Measurements from ENCODE around the gene ANO4.
"Not testable (repeated sequence)": the region's sequence is repeated elsewhere in the genome, so short reads cannot be mapped to it uniquely, and the experiment has no call there.

The ANO4 gene

DNA sequence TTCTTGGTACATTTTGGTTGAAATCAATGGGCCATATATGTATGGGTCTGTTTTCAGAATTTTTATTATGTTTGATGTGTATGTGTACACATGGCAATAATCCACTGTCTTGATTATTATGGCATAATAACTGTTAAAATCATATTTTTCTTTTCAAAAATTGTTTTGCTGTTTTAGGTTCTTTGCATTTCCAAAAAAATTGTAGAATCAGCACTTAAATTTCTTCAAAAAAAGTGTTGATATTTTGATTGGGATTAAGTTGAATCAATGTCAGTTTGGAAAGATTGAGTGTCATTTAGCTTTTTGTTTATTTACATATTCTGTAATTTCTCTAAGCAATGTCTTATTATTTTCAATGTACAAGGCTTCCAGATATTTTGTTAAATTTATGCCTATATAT, 261.4 kb downstream of the ANO4 start:
- no peak overlapping the region for H3K4me2 ChIP-seq (ENCODE audit: insufficient read depth, low read length, poor library complexity, severe bottlenecking)
- no peak overlapping the region for H4K8ac ChIP-seq (ENCODE audit: low read depth, low read length)
- H3K23ac ChIP-seq (ENCODE audit: low read depth, low read length, poor library complexity) = no peak overlapping the region
- H3K4me1 ChIP-seq (ENCODE audit: control insufficient read depth in 2 of 2, insufficient read depth in 1 of 2, low read depth in 1 of 2, low read length in 2 of 2) = no peaks in the 10 kb centered on the region
- no peak overlapping the region for H3K27ac ChIP-seq (replicated peaks; ENCODE audit: low read length)
- H3K9ac ChIP-seq (ENCODE audit: low read depth, low read length, poor library complexity) = no peak overlapping the region
- no peaks in the 10 kb centered on the region for H3K79me1 ChIP-seq (ENCODE audit: low read depth, low read length)
- DNase-seq (ENCODE audit: low spot score) = no peak
- no peak overlapping the region for H2AK5ac ChIP-seq (ENCODE audit: low read depth, low read length)
- no peak overlapping the region for H2BK15ac ChIP-seq (ENCODE audit: low read length)
- no peaks in the 10 kb centered on the region for H3K9me3 ChIP-seq (replicated peaks in 1 of 2; ENCODE audit: control insufficient read depth in 2 of 2, insufficient read depth in 1 of 2, low read depth in 1 of 2, low read length in 2 of 2)
- H3K14ac ChIP-seq (ENCODE audit: low read length) = no peak overlapping the region
- H2AFZ ChIP-seq (ENCODE audit: low read length) = no peak overlapping the region
- no peak overlapping the region for H3K4me3 ChIP-seq (ENCODE audit: low read length in 2 of 2)
- H3K36me3 ChIP-seq (replicated peaks in 1 of 2; ENCODE audit: control insufficient read depth in 2 of 2, insufficient read depth in 2 of 2, low read length in 2 of 2) = no peaks in the 10 kb centered on the region
- no peak overlapping the region for H2BK120ac ChIP-seq (ENCODE audit: low read depth, low read length)
- H2BK5ac ChIP-seq (ENCODE audit: low read length) = no peak overlapping the region
- H3K27me3 ChIP-seq (ENCODE audit: control insufficient read depth in 3 of 3, insufficient read depth in 3 of 3, low read depth in 1 of 3, low read length in 3 of 3) = no peaks in the 10 kb centered on the region
- H4K91ac ChIP-seq (ENCODE audit: low read depth, low read length, poor library complexity) = no peak overlapping the region
- H2BK12ac ChIP-seq (ENCODE audit: low read length) = no peak overlapping the region
- H3K4ac ChIP-seq (ENCODE audit: low read length) = no peak overlapping the region
- no peak overlapping the region for H3K18ac ChIP-seq (ENCODE audit: low read length)

DNA sequence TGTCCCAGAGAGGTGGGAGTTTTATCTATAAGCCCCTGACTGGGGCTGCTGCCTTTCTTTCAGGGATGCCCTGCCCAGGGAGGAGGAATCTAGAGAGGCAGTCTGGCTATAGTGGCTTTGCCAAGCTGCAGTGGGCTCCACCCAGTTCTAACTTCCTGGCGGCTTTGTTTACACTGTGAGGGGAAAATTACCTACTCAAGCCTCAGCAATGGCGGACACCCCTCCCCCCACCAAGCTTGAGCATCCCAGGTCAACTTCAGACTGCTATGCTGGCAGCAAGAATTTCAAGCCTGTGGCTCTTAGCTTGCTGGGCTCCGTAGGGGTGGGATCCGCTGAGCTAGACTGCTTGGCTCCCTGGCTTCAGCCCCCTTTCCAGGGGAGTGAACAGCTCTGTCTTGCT, 267.9 kb downstream of the ANO4 start:
- not testable (repeated sequence) for H2AK5ac ChIP-seq (ENCODE audit: low read depth, low read length); H2BK15ac ChIP-seq (ENCODE audit: low read length); H3K4ac ChIP-seq (ENCODE audit: low read length); H4K8ac ChIP-seq (ENCODE audit: low read depth, low read length); H3K4me1 ChIP-seq (ENCODE audit: control insufficient read depth in 2 of 2, insufficient read depth in 1 of 2, low read depth in 1 of 2, low read length in 2 of 2); H3K27ac ChIP-seq (replicated peaks; ENCODE audit: low read length); H3K27me3 ChIP-seq (ENCODE audit: control insufficient read depth in 3 of 3, insufficient read depth in 3 of 3, low read depth in 1 of 3, low read length in 3 of 3); H3K9me3 ChIP-seq (replicated peaks in 1 of 2; ENCODE audit: control insufficient read depth in 2 of 2, insufficient read depth in 1 of 2, low read depth in 1 of 2, low read length in 2 of 2); H3K14ac ChIP-seq (ENCODE audit: low read length); H4K91ac ChIP-seq (ENCODE audit: low read depth, low read length, poor library complexity); H2AFZ ChIP-seq (ENCODE audit: low read length); H3K36me3 ChIP-seq (replicated peaks in 1 of 2; ENCODE audit: control insufficient read depth in 2 of 2, insufficient read depth in 2 of 2, low read length in 2 of 2); H3K18ac ChIP-seq (ENCODE audit: low read length); H3K4me3 ChIP-seq (ENCODE audit: low read length in 2 of 2); H3K79me1 ChIP-seq (ENCODE audit: low read depth, low read length); DNase-seq (ENCODE audit: low spot score); H3K23ac ChIP-seq (ENCODE audit: low read depth, low read length, poor library complexity); H3K4me2 ChIP-seq (ENCODE audit: insufficient read depth, low read length, poor library complexity, severe bottlenecking); H2BK12ac ChIP-seq (ENCODE audit: low read length); H3K9ac ChIP-seq (ENCODE audit: low read depth, low read length, poor library complexity); H2BK120ac ChIP-seq (ENCODE audit: low read depth, low read length); H2BK5ac ChIP-seq (ENCODE audit: low read length)
- no CpG with 5 or more reads among the region's 4 CpGs for WGBS, 2 donors (ENCODE audit: extremely low coverage in 2 of 2, insufficient read length in 2 of 2, insufficient replicate concordance in 1 of 2)

DNA sequence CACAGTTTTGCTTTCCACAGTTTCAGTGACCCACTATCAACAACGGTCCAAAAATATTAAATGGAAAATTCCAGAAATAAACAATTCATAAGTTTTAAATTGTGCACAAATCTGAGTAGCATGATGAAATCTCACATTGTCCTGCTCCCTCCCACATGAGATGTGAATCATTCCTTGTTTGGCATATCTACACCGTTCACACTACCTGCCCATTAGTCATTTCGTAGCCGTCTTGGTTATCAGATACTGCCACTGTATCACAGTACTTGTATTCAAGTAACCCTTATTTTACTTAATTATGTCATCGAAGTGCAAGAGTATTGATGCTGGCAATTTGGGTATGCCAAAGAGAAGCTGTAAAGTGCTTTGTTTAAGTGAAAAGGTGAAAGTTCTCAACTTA, 270.1 kb downstream of the ANO4 start:
- no peak overlapping the region for H2BK120ac ChIP-seq (ENCODE audit: low read depth, low read length)
- no peak overlapping the region for H2AK5ac ChIP-seq (ENCODE audit: low read depth, low read length)
- no peaks in the 10 kb centered on the region for H3K36me3 ChIP-seq (replicated peaks in 1 of 2; ENCODE audit: control insufficient read depth in 2 of 2, insufficient read depth in 2 of 2, low read length in 2 of 2)
- H3K79me1 ChIP-seq (ENCODE audit: low read depth, low read length) = no peaks in the 10 kb centered on the region
- DNase-seq (ENCODE audit: low spot score) = no peak
- H3K4me3 ChIP-seq (ENCODE audit: low read length in 2 of 2) = no peak overlapping the region
- no peak overlapping the region for H2BK5ac ChIP-seq (ENCODE audit: low read length)
- no peak overlapping the region for H3K4ac ChIP-seq (ENCODE audit: low read length)
- no peak overlapping the region for H3K27ac ChIP-seq (replicated peaks; ENCODE audit: low read length)
- no CpG with 5 or more reads among the region's 5 CpGs for WGBS, 2 donors (ENCODE audit: extremely low coverage in 2 of 2, insufficient read length in 2 of 2, insufficient replicate concordance in 1 of 2)
- H4K8ac ChIP-seq (ENCODE audit: low read depth, low read length) = no peak overlapping the region
- H4K91ac ChIP-seq (ENCODE audit: low read depth, low read length, poor library complexity) = no peak overlapping the region
- H3K9ac ChIP-seq (ENCODE audit: low read depth, low read length, poor library complexity) = no peak overlapping the region
- H3K23ac ChIP-seq (ENCODE audit: low read depth, low read length, poor library complexity) = no peak overlapping the region
- H3K18ac ChIP-seq (ENCODE audit: low read length) = no peak overlapping the region
- no peak overlapping the region for H2AFZ ChIP-seq (ENCODE audit: low read length)
- no peak overlapping the region for H3K14ac ChIP-seq (ENCODE audit: low read length)
- no peaks in the 10 kb centered on the region for H3K9me3 ChIP-seq (replicated peaks in 1 of 2; ENCODE audit: control insufficient read depth in 2 of 2, insufficient read depth in 1 of 2, low read depth in 1 of 2, low read length in 2 of 2)
- H3K4me2 ChIP-seq (ENCODE audit: insufficient read depth, low read length, poor library complexity, severe bottlenecking) = no peak overlapping the region
- H3K4me1 ChIP-seq (ENCODE audit: control insufficient read depth in 2 of 2, insufficient read depth in 1 of 2, low read depth in 1 of 2, low read length in 2 of 2) = no peaks in the 10 kb centered on the region
- H2BK15ac ChIP-seq (ENCODE audit: low read length) = no peak overlapping the region
- H2BK12ac ChIP-seq (ENCODE audit: low read length) = no peak overlapping the region
- H3K27me3 ChIP-seq (ENCODE audit: control insufficient read depth in 3 of 3, insufficient read depth in 3 of 3, low read depth in 1 of 3, low read length in 3 of 3) = no peaks in the 10 kb centered on the region

DNA sequence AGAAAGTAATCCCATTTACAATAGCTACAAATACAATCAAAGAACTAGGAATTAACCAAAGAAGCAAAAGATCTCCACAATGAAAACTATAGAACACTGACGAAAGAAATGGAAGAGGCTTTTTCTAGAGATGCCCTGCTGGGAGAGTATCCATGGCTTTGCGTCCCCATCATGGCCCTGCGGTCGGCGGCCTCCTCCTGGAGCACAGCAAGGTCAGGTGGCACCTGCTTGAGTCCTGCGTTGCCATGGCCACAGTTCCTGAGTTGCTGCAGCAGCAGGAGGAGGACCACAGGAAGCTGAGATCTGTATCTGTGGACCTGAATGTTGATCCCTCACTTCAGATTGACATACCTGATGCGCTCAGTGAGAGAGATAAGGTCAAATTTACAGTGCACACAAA, 271.9 kb downstream of the ANO4 start:
- H4K91ac ChIP-seq (ENCODE audit: low read depth, low read length, poor library complexity) = no peak overlapping the region
- peak overlapping the region; percentile 65 for H3K18ac ChIP-seq (ENCODE audit: low read length)
- H3K14ac ChIP-seq (ENCODE audit: low read length) = peak overlapping the region; percentile 31
- no peak overlapping the region for H2BK5ac ChIP-seq (ENCODE audit: low read length)
- H3K4me1 ChIP-seq (ENCODE audit: control insufficient read depth in 2 of 2, insufficient read depth in 1 of 2, low read depth in 1 of 2, low read length in 2 of 2) = no peaks in the 10 kb centered on the region
- H3K23ac ChIP-seq (ENCODE audit: low read depth, low read length, poor library complexity) = no peak overlapping the region
- no peak overlapping the region for H2BK12ac ChIP-seq (ENCODE audit: low read length)
- H2BK15ac ChIP-seq (ENCODE audit: low read length) = no peak overlapping the region
- H3K4me2 ChIP-seq (ENCODE audit: insufficient read depth, low read length, poor library complexity, severe bottlenecking) = no peak overlapping the region
- no peak overlapping the region for H3K4ac ChIP-seq (ENCODE audit: low read length)
- no peak overlapping the region for H3K27ac ChIP-seq (replicated peaks; ENCODE audit: low read length)
- H2BK120ac ChIP-seq (ENCODE audit: low read depth, low read length) = no peak overlapping the region
- no peak overlapping the region for H4K8ac ChIP-seq (ENCODE audit: low read depth, low read length)
- WGBS, 2 donors (ENCODE audit: extremely low coverage in 2 of 2, insufficient read length in 2 of 2, insufficient replicate concordance in 1 of 2) = no CpG with 5 or more reads among the region's 7 CpGs
- DNase-seq (ENCODE audit: low spot score) = no peak
- H2AFZ ChIP-seq (ENCODE audit: low read length) = no peak overlapping the region
- no peaks in the 10 kb centered on the region for H3K36me3 ChIP-seq (replicated peaks in 1 of 2; ENCODE audit: control insufficient read depth in 2 of 2, insufficient read depth in 2 of 2, low read length in 2 of 2)
- no peaks in the 10 kb centered on the region for H3K27me3 ChIP-seq (ENCODE audit: control insufficient read depth in 3 of 3, insufficient read depth in 3 of 3, low read depth in 1 of 3, low read length in 3 of 3)
- H3K9me3 ChIP-seq (replicated peaks in 1 of 2; ENCODE audit: control insufficient read depth in 2 of 2, insufficient read depth in 1 of 2, low read depth in 1 of 2, low read length in 2 of 2) = no peaks in the 10 kb centered on the region
- H3K79me1 ChIP-seq (ENCODE audit: low read depth, low read length) = no peaks in the 10 kb centered on the region
- H2AK5ac ChIP-seq (ENCODE audit: low read depth, low read length) = no peak overlapping the region
- H3K4me3 ChIP-seq (ENCODE audit: low read length in 2 of 2) = no peak overlapping the region
- H3K9ac ChIP-seq (ENCODE audit: low read depth, low read length, poor library complexity) = no peak overlapping the region
